TTC549 (cell line): ENCODE data around the gene METTL25.
A peak's percentile ranks its signal among the peaks of the same experiment; 100 is the strongest.

ENCODE experiments used
- FAIRE-seq: peaks from 2 replicates; lab custom pipeline; 2012; peaks lifted over from hg19 to GRCh38; lab: Jason Lieb, UNC

METTL25 gene

GRCh38 chr12:82527165-82527780 is 168.9 kb downstream of the METTL25 start:
- peak; percentile 52 for FAIRE-seq
